OCI-LY7 (cell line): ENCODE measurements around the gene SETD3.

Source experiments
- CTCF ChIP-seq: fragments of 200-600 bp; sonication (generic); conservative IDR thresholded peaks from 2 replicates; pipeline ENCODE4 v1.5.1; 2014; ENCODE audit warnings: mild to moderate bottlenecking, antibody characterized with exemption, low read length, moderate library complexity, mixed read lengths
- EZH2phosphoT487 ChIP-seq: fragments of 200-600 bp; sonication (generic); IDR thresholded peaks from 2 replicates; pipeline ENCODE4 v1.6.1; 2018; ENCODE audit warnings: low read depth, borderline replicate concordance, mild to moderate bottlenecking, mixed run types, antibody characterized with exemption, low read length, moderate library complexity, mixed read lengths

- TF ChIP-seq CTCF (no peak), EZH2phosphoT487 (no peak)
Observed at GRCh38 chr14:99450266-99450665, 30.4 kb downstream of the SETD3 start.
